Mesenteric fat pad (tissue), 1 donor: ENCODE measurements around the gene EWSR1. TPM values are rescaled to one million over a fixed set of nuclear protein-coding genes. Genes with fewer than 3 reads are reported as not detected.
"Not testable (repeated sequence)": the region's sequence is repeated elsewhere in the genome, so short reads cannot be mapped to it uniquely, and the experiment has no call there.

Source experiments
- DNase-seq: peaks from one replicate; pipeline ENCODE4 v3.0.0-alpha.2; 2020; ENCODE audit warnings: low spot score
- total RNA-seq: library from RNA; stranded (reverse); fragmentation: NEBNext Ultra II Directional; extraction: Animal tissue kit (Norgen Biotek cat#: 25700); gene quantifications from one replicate; pipeline ENCODE4 v1.2.1, GENCODE V29; 2021
- donor health status: DM: yes; HTN: yes; CAD: no.

EWSR1 gene
- total RNA-seq, 1 donor from 2014 or later: 191 TPM

DNA sequence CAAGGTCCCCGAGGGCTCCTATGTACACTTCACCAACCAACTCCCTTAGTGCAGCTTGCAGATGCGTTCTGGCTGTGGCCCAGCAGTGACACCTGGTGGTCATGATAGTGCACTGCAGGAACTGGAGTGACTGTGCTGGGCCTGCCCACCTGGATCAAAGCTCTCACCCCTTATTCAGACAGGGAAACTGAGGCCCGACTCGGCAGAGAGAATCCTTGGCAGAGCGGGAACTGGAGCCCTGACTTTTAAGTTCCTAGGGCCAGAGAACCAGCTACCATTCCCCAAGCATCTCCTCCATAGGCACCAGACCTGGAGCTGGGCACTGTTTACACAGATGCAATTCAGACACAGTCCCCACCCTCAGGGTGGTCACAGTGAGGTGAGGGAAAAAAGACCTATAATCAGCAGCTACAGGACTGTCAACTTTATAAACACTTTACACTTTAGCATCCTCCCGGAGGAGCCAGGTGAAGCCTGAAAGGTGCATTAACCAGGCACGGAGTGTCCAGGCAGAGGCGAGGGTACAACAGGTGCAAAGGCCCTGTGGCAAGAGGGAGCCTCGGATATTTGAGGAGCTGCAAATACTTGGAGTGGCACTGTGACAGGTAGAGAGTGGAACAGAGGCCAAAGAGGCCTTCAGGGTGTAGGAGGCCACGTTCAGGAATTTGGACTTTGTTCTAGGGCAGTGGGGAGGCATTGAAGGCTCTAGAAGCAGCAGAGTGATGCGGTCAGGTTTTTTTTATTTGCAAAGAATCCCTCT is 22.3 kb upstream of the EWSR1 start:
- DNase-seq: no peak

GRCh38 chr22:29247891-29248290 is 20.2 kb upstream of the EWSR1 start:
- DNase-seq: not testable (repeated sequence)

- DNase-seq: peak; percentile 51
Observed at GRCh38 chr22:29251265-29251664, 16.8 kb upstream of the EWSR1 start.

DNA sequence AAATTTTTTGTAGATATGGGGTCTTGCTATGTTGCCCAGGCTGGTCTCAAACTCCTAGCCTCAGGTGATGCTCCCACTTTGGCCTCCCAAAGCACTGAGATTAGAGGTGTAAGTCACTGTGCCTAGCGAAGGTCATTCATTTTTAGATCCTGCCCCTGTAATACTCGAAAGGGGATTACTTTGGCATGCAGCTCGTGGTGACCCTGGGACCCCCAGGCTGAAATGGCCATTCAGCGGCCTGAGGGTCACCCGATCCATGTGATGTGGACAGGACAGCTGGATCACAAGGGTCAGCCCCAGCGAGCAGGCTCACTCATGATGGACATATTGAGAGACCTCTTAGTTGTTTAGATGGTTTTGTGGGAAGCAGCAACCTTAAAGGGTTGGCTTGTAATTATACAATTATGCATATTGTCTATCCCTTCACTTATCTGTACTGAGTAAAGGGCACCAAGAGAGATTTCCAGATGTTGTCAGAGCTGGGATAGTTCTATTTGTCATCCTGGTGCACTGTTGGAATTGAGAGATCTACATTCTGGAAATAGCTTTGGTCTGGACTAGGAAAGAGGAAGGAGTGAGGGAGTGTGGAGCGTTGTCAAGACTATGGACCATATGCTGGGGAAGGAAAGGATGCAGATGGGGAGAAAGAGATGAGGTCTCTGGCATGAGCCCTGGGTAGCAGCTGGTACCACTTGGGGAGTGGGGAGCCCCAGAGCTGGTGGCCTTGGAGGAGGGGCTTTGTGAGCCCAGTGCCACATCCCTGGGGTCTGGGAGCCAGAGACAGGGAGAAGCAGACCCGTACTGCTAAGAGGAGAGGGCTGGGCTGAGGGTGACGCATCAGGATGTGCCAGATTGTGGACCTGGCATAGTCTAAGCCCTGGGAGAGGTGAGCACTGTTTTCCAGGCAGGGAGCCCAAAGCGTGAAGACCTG is 15.8 kb upstream of the EWSR1 start:
- peak; percentile 59 for DNase-seq

DNA sequence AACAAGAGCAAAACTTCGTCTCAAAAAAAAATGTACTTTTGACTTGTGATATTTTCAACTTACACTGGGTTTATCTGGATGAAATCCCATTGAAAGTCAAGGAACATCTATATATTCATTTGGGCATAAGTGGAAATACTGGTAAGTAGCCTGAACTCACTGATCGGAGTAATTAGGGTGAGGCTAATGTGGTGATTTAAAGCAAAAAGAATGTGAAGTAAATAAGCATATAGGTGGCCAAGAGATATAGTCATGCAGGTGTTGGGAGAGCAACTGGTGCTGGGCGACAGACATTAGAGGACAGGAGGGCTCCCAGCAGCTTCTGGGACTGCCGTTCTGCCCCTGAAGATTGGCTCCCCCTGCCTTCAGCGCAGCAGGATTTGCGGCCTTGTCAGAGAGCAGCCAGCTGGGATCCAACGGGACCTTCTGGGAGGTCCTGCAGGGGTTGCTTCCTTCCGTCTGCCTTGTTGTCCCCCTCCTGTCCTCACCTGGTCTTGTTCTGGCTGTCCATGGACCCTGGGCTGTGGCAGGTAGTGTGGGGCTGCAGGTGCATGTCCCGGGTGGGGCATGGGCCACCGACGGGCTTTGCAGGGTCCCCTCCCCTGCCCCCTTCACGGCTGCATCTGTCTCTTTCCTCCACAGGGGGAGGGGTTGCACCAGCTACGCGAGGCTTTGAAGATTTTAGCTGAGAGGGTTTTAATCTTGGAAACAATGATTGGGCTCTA is 14.3 kb upstream of the EWSR1 start:
- DNase-seq: peak; percentile 87

DNA sequence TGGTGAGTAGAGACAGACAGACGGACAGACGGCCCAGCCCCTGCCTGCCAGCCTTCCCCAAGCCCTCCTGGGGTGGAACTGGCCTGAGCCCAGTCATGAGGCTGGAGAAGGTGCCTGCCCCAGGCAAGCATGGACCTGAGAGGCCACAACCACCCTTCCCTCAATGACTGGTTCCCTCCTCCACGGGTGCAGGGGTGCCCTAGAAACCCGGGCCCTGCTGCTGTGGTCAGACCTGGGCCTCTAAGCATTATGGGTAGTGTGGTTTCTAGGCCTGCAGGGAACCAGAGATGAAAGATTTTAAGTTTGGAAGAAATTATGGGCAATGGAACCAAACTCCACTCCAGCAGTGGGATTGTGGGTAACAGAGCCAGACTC is 13.8 kb upstream of the EWSR1 start:
- DNase-seq: no peak

- peak; percentile 62 for DNase-seq
Observed at GRCh38 chr22:29255064-29255621, 12.9 kb upstream of the EWSR1 start.

- peak; percentile 78 for DNase-seq
Observed at GRCh38 chr22:29256606-29257325, 11.3 kb upstream of the EWSR1 start.

DNA sequence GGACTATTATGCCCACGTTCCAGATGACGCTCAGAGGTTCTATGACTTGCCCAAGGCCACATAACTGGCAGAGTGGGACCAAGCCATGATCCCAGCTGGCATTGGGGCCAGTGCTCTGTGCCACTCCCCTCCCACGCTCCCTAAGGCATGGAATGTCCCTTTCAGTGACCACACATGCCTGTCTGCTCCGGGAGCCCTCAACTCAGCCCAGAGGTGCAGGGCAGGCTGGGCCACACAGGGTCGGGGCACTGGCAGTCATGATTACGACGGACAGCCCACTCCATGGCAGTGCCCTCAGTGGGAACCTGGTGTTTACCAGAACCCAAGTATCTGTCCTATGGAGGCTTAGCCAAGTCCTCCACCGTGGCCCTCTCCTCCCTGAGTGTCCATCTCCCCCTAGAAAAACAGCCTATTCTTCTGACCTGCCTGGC is 10.3 kb upstream of the EWSR1 start:
- no peak for DNase-seq

GRCh38 chr22:29258407-29259252 is 9.4 kb upstream of the EWSR1 start:
- peak; percentile 84 for DNase-seq

DNA sequence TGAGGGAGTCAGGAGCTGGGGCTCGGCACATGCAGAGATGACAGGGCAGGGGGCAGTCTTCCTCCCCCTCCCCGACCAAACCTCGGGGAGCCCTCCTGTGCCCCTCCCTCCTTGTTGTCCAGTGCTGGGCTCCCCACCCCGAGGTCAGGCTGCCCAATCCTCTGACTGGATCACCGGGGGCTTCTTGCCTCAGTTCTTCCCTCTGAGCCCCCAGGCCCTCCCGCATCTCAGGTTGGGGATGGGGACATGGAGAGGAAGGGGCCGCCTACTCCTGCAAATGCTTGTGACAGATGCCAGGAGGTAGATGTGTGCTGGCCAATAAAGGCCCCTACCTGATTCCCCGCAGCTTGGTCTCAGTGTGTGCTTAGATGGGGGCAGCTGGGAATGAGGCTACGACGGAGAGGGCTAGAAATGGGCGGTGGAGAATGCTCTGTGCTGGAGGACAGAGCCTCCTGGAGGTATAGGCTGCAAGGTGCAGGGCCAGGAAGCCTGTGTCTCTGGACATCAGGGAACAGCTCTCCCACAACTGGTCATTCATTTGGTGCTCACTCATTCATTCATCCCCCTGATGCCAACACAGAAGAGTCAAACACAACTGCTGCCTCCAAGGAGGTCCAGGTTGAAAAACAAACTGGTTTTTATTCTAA is 8.7 kb upstream of the EWSR1 start:
- DNase-seq: peak; percentile 51

DNA sequence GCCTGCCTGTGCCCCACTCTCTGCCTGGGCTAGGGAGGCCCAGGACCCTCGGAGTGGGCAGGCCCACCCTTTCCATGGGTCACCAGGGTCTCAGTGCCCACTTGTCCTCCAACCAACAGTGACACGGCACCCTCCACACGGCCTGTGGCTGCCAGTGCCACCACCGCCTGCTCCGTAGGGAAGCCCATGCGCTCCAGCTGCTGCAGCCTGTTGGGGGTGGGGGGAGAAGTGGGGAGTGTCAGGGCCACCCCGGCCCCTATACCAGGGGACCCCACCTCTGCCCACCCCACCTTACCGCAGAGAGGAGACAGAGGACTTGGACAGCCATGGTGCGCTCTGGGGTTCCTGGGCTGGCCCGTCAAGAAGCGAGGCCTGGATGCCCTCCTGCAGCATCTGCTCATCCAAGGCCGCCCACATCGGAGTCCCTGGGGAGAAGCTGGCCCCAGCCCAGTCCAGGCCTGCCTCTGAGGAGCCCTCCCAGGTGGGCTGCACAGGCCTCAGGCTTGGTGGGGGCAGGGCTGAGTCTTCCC is 8.0 kb upstream of the EWSR1 start:
- peak; percentile 77 for DNase-seq

GRCh38 chr22:29260601-29261315 is 7.3 kb upstream of the EWSR1 start:
- DNase-seq: peak; percentile 76

DNA sequence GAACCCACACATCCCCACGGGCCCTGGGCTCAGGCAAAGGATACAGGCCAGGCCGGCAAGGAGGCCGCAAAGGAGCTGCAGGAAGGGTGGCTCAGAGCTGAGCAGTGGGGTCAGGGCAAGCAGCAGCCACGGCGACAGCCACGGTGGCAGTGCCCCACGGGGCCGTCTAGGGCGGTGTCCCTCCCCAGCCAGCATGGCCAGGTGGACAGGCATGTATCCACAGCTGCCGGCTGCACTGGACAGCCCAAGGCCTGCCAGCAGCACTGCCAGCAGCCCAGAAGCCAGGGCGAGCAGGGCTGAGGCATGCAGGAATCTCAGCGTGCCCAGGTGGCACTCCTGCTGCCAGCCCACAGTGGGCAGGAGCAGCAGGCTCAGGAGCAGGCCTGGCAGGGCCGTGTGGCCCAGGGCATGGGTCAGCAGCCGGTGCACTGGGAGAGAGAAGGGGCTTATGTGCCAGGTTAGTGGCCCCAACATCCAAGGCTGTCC is 4.2 kb upstream of the EWSR1 start:
- DNase-seq: no peak

DNA sequence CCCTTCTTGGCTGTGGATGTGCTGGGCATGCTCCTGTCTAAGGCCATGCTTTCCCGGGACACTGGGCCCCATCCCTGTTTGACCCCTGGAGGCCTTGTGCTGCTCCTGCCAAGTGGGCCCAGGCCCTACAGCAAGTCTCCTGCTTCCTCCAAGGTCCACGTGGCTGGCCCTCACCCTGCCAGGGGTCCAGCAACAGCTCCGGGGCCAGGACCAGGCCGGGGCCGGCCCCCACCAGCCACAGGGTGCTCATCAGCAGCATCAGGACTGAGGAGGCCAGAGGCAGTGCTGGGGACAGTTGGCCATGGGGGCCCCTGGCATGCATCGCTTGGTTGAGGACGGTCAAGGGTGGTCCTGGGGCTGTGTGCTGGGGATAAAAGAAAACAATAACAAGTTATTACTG is 2.8 kb upstream of the EWSR1 start:
- DNase-seq: peak; percentile 88

GRCh38 chr22:29265929-29266328 is 2.1 kb upstream of the EWSR1 start:
- peak; percentile 35 for DNase-seq

DNA sequence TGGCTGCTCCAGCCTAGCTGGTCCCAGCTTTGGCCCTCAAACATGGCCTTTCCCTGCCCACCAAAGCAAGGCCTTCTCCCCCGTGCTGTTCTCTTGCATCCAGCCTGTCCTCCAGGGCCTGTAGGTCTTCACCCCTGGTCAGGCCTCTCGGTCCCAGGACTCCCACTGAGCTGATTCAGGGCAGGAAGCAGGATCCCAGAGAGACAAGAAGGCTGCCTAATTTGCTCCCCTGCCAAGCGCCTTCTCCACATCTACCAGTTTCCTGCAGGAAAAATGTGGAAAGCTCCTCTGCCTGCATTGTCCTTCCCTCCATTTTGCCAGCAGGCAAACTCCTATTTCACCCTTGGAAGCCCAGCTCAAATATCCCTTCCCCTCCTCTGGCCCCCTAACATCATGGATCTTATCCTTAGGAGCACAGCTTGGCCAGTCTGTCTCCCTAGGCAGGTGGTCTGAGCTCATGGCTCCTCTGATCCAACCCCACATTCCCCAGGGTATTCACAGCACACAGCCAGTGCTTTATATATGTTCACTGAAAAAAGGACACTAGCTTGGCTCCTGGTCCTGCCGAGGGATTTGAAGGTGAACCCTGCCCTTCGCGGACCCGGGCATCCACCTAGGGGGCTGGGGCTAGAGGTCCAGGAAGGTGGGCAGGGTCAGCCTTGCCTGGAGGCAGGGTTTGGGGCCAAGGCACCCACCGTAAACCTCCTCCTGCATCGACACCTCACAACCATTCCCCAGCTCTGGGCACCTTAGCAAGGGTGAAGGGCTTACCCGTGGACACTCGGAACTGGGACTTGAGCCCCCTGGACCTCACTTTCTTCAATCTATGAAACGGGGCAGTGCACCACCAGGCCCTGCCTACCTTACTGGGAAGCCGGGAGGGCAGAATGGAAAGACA is 1.3 kb upstream of the EWSR1 start:
- DNase-seq: no peak
